ENCODE data around the gene INSR.

DNA sequence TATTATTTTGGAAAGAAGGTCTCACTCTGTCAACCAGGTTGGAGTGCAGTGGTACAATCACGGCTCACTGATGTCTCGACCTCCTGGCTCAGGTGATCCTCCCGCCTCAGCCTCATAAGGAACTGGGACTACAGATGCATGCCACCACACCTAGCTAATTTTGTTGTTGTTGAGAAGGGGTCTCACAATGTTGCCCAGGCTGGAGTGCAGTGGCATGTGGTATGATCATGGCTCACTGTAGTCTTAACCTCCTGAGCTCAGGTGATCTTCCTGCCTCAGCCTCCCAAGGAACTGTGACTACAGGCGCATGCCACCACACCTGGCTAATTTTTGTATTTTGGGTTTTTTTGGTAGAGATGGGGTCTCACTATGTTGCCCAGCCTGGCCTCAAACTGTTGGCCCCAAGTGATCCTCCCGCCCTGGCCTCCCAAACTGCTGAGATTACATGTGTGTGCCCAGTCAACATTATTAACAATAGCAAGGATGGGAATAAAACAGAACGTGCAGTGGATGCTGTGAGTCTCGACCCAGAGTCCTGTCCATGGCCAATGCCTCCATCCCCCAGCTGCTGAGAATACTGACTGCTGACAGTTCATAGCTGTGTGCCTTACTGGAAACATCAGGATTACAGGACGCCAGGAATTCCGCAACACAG lies 230.3 kb downstream of the INSR start:
- no peak for TF ChIP-seq CTCF (IDR thresholded peaks at IDR 0.05)
- TF ChIP-seq POLR2A (IDR thresholded peaks at IDR 0.05), result no peak
